Measurements from ENCODE around the gene DUS1L.
A peak's percentile ranks its signal among the peaks of the same experiment; 100 is the strongest.

Gene DUS1L

GRCh38 chr17:82087961-82088837, 22.6 kb upstream of the DUS1L start:
- DNase-seq (ENCODE audit: low read depth, low spot score) = no peak

GRCh38 chr17:82086941-82087906, 21.6 kb upstream of the DUS1L start:
- no peak for DNase-seq (ENCODE audit: low read depth, low spot score)

- DNase-seq (ENCODE audit: low read depth, low spot score) = no peak
Observed at GRCh38 chr17:82085931-82086764, 20.5 kb upstream of the DUS1L start.

GRCh38 chr17:82085031-82085861, 19.6 kb upstream of the DUS1L start:
- no peak for DNase-seq (ENCODE audit: low read depth, low spot score)

- DNase-seq (ENCODE audit: low read depth, low spot score) = no peak
Observed at GRCh38 chr17:82084373-82085030, 18.9 kb upstream of the DUS1L start.

- no peak for DNase-seq (ENCODE audit: low read depth, low spot score)
Observed at GRCh38 chr17:82083533-82084359, 18.1 kb upstream of the DUS1L start.

- no peak for DNase-seq (ENCODE audit: low read depth, low spot score)
Observed at GRCh38 chr17:82083009-82083408, 17.4 kb upstream of the DUS1L start.

GRCh38 chr17:82082456-82082855, 16.9 kb upstream of the DUS1L start:
- no peak for DNase-seq (ENCODE audit: low read depth, low spot score)

GRCh38 chr17:82081966-82082365, 16.4 kb upstream of the DUS1L start:
- no peak for DNase-seq (ENCODE audit: low read depth, low spot score)

GRCh38 chr17:82081546-82081945, 15.9 kb upstream of the DUS1L start:
- no peak for DNase-seq (ENCODE audit: low read depth, low spot score)

- DNase-seq (ENCODE audit: low read depth, low spot score) = no peak
Observed at GRCh38 chr17:82080789-82081464, 15.3 kb upstream of the DUS1L start.

- no peak for DNase-seq (ENCODE audit: low read depth, low spot score)
Observed at GRCh38 chr17:82080048-82080788, 14.6 kb upstream of the DUS1L start.

- DNase-seq (ENCODE audit: low read depth, low spot score) = no peak
Observed at GRCh38 chr17:82079001-82079677, 13.5 kb upstream of the DUS1L start.

- no peak for DNase-seq (ENCODE audit: low read depth, low spot score)
Observed at GRCh38 chr17:82078433-82078832, 12.8 kb upstream of the DUS1L start.

- DNase-seq (ENCODE audit: low read depth, low spot score) = peak; percentile 29
Observed at GRCh38 chr17:82077617-82078358, 12.2 kb upstream of the DUS1L start.

GRCh38 chr17:82076785-82077591, 11.4 kb upstream of the DUS1L start:
- DNase-seq (ENCODE audit: low read depth, low spot score) = no peak

All from ELF-1 (cell line).